OCI-LY3 (cell line): ENCODE results near the gene AKAP1.

Experiments
- CTCF ChIP-seq: fragments of 200-600, 300-600 bp; sonication (generic); IDR thresholded peaks from 2 replicates; pipeline ENCODE4 v1.5.1; 2014; ENCODE audit warnings: antibody characterized with exemption, low read length, low read depth
- EZH2phosphoT487 ChIP-seq: fragments of 200-600 bp; shearing (Covaris generic); IDR thresholded peaks from 2 replicates; pipeline ENCODE4 v1.6.1; 2018; ENCODE audit warnings: antibody characterized with exemption, mixed run types, low read depth

- TF ChIP-seq CTCF (no peak), EZH2phosphoT487 (no peak)
Measured at GRCh38 chr17:57160624-57161023, 75.6 kb downstream of the AKAP1 start.
